Astrocyte of the spinal cord (primary cell): ENCODE results near the gene SH3RF3.

Experiments
- DNase-seq: peaks from one replicate; pipeline ENCODE4 v3.0.0; 2011; ENCODE audit warnings: low read depth, low spot score
- H3K4me3 ChIP-seq: 2 replicates; pipeline ENCODE4 v1.5.1; 2011; ENCODE audit warnings: low read depth, mild to moderate bottlenecking, low read length, moderate library complexity
- in situ Hi-C: cut with HindIII; loops from 2 replicates; pipeline ENCODE4 v1.10.0; 2017; ENCODE audit warnings: low sequenced_read_pairs
- TF ChIP-seq, protein P1 (sequence below): IDR thresholded peaks from 2 replicates; pipeline ENCODE4 v1.5.1; 2012; ENCODE audit warnings: low read depth, mild to moderate bottlenecking, low read length, inconsistent platforms

The SH3RF3 gene

DNA sequence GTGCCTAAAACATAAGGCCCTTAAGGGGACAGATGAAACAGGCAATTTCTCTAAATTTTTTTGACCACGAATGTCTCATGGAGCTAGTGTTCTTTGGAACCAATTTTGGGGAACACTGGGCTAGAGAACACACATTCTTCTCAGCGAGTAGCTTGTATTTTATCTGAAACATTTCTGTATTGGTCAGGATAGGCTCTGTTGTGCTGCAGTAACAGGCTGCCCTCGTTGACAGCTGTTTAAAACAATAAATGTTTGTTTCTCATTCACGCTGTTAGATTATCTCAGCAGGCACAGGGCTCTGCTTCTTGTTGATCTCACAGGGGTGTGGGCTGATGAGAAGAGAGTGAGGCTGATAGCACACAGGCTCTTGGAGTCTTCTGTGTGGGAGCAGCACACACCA, 105.3 kb downstream of the SH3RF3 start:
- no peak overlapping the region for H3K4me3 ChIP-seq
- TF ChIP-seq, protein P1, sequence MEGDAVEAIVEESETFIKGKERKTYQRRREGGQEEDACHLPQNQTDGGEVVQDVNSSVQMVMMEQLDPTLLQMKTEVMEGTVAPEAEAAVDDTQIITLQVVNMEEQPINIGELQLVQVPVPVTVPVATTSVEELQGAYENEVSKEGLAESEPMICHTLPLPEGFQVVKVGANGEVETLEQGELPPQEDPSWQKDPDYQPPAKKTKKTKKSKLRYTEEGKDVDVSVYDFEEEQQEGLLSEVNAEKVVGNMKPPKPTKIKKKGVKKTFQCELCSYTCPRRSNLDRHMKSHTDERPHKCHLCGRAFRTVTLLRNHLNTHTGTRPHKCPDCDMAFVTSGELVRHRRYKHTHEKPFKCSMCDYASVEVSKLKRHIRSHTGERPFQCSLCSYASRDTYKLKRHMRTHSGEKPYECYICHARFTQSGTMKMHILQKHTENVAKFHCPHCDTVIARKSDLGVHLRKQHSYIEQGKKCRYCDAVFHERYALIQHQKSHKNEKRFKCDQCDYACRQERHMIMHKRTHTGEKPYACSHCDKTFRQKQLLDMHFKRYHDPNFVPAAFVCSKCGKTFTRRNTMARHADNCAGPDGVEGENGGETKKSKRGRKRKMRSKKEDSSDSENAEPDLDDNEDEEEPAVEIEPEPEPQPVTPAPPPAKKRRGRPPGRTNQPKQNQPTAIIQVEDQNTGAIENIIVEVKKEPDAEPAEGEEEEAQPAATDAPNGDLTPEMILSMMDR = no peak
- no peak for DNase-seq
- in situ Hi-C loops = no loop called here

GRCh38 chr2:109236147-109236546, 107.1 kb downstream of the SH3RF3 start:
- TF ChIP-seq, protein P1 = no peak
- DNase-seq = no peak
- H3K4me3 ChIP-seq = no peak overlapping the region
- in situ Hi-C loops = no loop called here

GRCh38 chr2:109237792-109238191, 108.8 kb downstream of the SH3RF3 start:
- TF ChIP-seq, protein P1 = no peak
- in situ Hi-C loops = no loop called here
- no peak for DNase-seq
- H3K4me3 ChIP-seq = no peak overlapping the region

DNA sequence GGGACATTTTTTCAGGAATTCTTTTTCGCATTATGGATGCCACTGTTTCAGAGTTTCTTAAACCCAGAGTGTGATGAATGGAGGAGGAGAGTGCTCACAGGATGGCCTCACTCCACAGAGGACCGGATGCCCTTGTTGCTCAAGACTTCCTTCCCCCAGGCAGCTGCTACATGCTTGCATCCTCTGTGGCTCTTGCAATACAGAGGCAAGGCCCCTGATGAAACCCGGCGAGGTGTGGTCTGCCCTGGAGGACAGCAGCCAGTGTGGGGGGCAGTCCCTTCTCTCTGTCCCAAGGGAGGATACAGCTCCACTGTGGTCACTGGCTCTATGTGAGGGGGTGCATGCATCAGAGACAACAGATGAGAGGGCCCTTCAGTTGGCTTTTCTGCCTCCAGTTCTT, 109.6 kb downstream of the SH3RF3 start:
- DNase-seq = peak; percentile 69
- in situ Hi-C loops = no loop called here
- TF ChIP-seq, protein P1 = no peak
- no peak overlapping the region for H3K4me3 ChIP-seq

DNA sequence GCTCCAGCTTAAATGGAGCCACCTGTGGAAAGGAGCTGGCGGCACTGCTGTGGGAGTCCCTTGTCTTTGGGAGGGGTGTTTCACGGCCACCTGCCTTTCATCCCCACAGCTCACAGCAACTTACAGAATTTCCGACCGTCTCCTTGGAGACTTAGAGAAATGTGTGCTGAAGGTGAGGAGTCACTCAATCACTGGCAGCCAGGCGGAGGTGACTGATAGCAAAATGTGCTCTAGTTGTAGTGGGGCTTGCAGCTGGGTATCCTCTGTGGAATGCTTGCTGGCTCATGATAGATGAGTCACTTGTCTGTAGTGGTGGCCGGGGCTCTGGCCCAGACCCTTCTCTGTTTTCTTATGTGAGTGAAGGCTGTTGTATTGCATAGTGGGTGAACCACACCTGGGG, 110.7 kb downstream of the SH3RF3 start:
- TF ChIP-seq, protein P1 = no peak
- in situ Hi-C loops = no loop called here
- peak; percentile 67 for DNase-seq
- H3K4me3 ChIP-seq = no peak overlapping the region

- no peak overlapping the region for H3K4me3 ChIP-seq
- in situ Hi-C loops = no loop called here
- TF ChIP-seq, protein P1 = no peak
- DNase-seq = no peak
Measured at GRCh38 chr2:109242210-109242653, 113.2 kb downstream of the SH3RF3 start.
